ENCODE data around the gene EPS8. TPM values are rescaled to one million over a fixed set of nuclear protein-coding genes. Genes with fewer than 3 reads are reported as not detected.

EPS8 gene
- total RNA-seq, 1 donor from 2014 or later: 104 TPM

GRCh38 chr12:15592934-15593333 lies 196.3 kb downstream of the EPS8 start:
- Histone ChIP-seq H3K4me1 (peaks cover 15% of the 10 kb centered on the region), H3K27me3 (no peaks in the 10 kb centered on the region), H3K27ac (no peak overlapping the region), H3K36me3 (no peaks in the 10 kb centered on the region), H3K9me3 (no peaks in the 10 kb centered on the region), H3K4me3 (no peak overlapping the region)
- intact Hi-C loops (cut with DNase I): no loop called here
- no peak for DNase-seq (ENCODE audit: extremely low spot score in 2 of 2)
- TF ChIP-seq POLR2A (IDR thresholded peaks at IDR 0.05) (no peak), POLR2AphosphoS5 (IDR thresholded peaks at IDR 0.05; ENCODE audit: insufficient read depth in 1 of 2, low read depth in 1 of 2) (no peak), CTCF (IDR thresholded peaks at IDR 0.05) (no peak)

GRCh38 chr12:15591811-15592210 lies 197.4 kb downstream of the EPS8 start:
- H3K4me3 ChIP-seq: no peak overlapping the region
- no peak overlapping the region for H3K27ac ChIP-seq
- no peaks in the 10 kb centered on the region for H3K9me3 ChIP-seq
- TF ChIP-seq POLR2AphosphoS5 (IDR thresholded peaks at IDR 0.05; ENCODE audit: insufficient read depth in 1 of 2, low read depth in 1 of 2) (no peak), POLR2A (IDR thresholded peaks at IDR 0.05) (no peak), CTCF (IDR thresholded peaks at IDR 0.05) (no peak)
- intact Hi-C loops (cut with DNase I): loop anchor here (2.0 kb wide), 1 partner anchor 265 kb away; no protein-coding TSS in a partner anchor
- no peaks in the 10 kb centered on the region for H3K27me3 ChIP-seq
- no peaks in the 10 kb centered on the region for H3K36me3 ChIP-seq
- DNase-seq (ENCODE audit: extremely low spot score in 2 of 2): no peak
- peaks cover 15% of the 10 kb centered on the region for H3K4me1 ChIP-seq

GRCh38 chr12:15590180-15590826 lies 198.9 kb downstream of the EPS8 start:
- TF ChIP-seq POLR2A (IDR thresholded peaks at IDR 0.05): no peak
- peak; percentile 75 to 84 (median 83) for TF ChIP-seq CTCF (IDR thresholded peaks at IDR 0.05)
- TF ChIP-seq POLR2AphosphoS5 (IDR thresholded peaks at IDR 0.05; ENCODE audit: insufficient read depth in 1 of 2, low read depth in 1 of 2): peak; percentile 16 to 56
- H3K4me3 ChIP-seq: peak overlapping the region; percentile 22 to 32

GRCh38 chr12:15589328-15590032 lies 199.7 kb downstream of the EPS8 start:
- intact Hi-C loops (cut with DNase I): loop anchor here (2.0 to 5.0 kb wide), 2 partner anchors 267 to 312 kb away; no protein-coding TSS in a partner anchor
- Histone ChIP-seq H3K4me1 (peaks cover 4% of the 10 kb centered on the region), H3K27me3 (no peaks in the 10 kb centered on the region), H3K27ac (no peak overlapping the region), H3K4me3 (no peak overlapping the region), H3K9me3 (no peaks in the 10 kb centered on the region), H3K36me3 (no peaks in the 10 kb centered on the region)
- TF ChIP-seq POLR2A (IDR thresholded peaks at IDR 0.05): no peak
- TF ChIP-seq CTCF (IDR thresholded peaks at IDR 0.05): no peak
- no peak for TF ChIP-seq POLR2AphosphoS5 (IDR thresholded peaks at IDR 0.05; ENCODE audit: insufficient read depth in 1 of 2, low read depth in 1 of 2)
- DNase-seq (ENCODE audit: extremely low spot score in 2 of 2): no peak

More at GRCh38 chr12:15590180-15590826, 198.9 kb downstream of the EPS8 start:
- DNase-seq (ENCODE audit: extremely low spot score in 2 of 2): no peak
- Histone ChIP-seq H3K27ac (peak overlapping the region; percentile 5), H3K9me3 (no peaks in the 10 kb centered on the region), H3K36me3 (no peaks in the 10 kb centered on the region), H3K4me1 (peaks cover 4% of the 10 kb centered on the region), H3K27me3 (no peaks in the 10 kb centered on the region)
- intact Hi-C loops (cut with DNase I): loop anchor here (2.0 kb wide), 1 partner anchor 266 kb away; no protein-coding TSS in a partner anchor

All from vagina (tissue), 2 donors.